Measurements from ENCODE around the gene RXRB.

GRCh38 chr6:33205191-33206026, 4.9 kb upstream of the RXRB start:
- TF ChIP-seq CTCF (IDR thresholded peaks at IDR 0.05), result no peak
- TF ChIP-seq POLR2A (IDR thresholded peaks at IDR 0.05), result no peak

Data from uterus (tissue), 2 donors.